GM18909 (cell line): ENCODE data around the gene MSH2.

Experiments
- ATAC-seq: cut with Tn5 transposase; IDR thresholded peaks from one replicate; pipeline ENCODE4 v1.9.1; 2021; ENCODE audit warnings: mild to moderate bottlenecking; ENCODE audit not compliant: unreplicated experiment, poor library complexity

Gene MSH2

DNA sequence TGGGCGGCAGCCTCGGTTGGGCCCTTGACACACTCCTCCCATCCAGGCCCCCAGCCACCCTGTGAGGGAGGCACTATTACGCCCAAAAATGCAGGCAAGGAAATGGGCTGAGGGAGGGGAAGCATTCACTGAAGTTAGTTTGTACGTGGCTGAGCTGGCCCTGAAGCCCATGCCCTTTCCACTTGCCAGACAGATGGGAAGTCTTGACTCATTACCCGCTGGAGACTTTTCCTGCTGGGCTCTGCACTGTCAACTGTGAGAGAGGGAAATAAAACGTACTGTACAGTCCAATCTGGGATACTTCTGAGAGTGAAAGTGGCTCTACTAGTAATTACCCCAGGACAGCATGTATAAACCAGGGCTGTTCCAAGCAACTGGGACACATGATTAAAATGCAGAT, 125.9 kb downstream of the MSH2 start:
- ATAC-seq = no peak

GRCh38 chr2:47530105-47530760, 127.3 kb downstream of the MSH2 start:
- no peak for ATAC-seq

GRCh38 chr2:47531378-47532042, 128.6 kb downstream of the MSH2 start:
- no peak for ATAC-seq
